Spleen (tissue), 7 donors: Measurements from ENCODE around the gene TMEM186.

Experiments used
- CTCF ChIP-seq, 11 experiments: fragments of 200-600 bp in 7 of 11; fragments of 450-650 bp in 4 of 11; sonication (generic) in 4 of 11; IDR thresholded peaks in 8 of 11; conservative IDR thresholded peaks in 3 of 11; 1 replicate in 7 of 11; 2 replicates in 4 of 11; pipeline versions ENCODE4 v1.4.0 to v1.8.0; 2016 to 2021; ENCODE audit warnings: antibody characterized with exemption in 11 of 11, inconsistent platforms in 4 of 11, mild to moderate bottlenecking in 1 of 11
- POLR2A ChIP-seq, 3 donors: fragments of 450-650 bp; IDR thresholded peaks; one replicate each; pipeline ENCODE4 v1.5.1; 2017; ENCODE audit warnings: antibody characterized with exemption in 3 of 3, mild to moderate bottlenecking in 1 of 3
- POLR2AphosphoS5 ChIP-seq, 3 donors: sonication (generic); formaldehyde crosslinking; IDR thresholded peaks; one replicate each; pipeline ENCODE4 v1.5.1; 2017; ENCODE audit warnings: antibody characterized with exemption in 3 of 3
- donor health status: DM: no; HTN: no; CAD: no; lungs with moderate emphysema.
- donor health status: DM: no; HTN: no; CAD: no.
- donor health status: DM: no; HTN: no; CAD: no.

- TF ChIP-seq CTCF (IDR thresholded peaks at IDR 0.05 in 8 of 11, conservative IDR thresholded peaks at IDR 0.05 in 3 of 11) (no peak), POLR2AphosphoS5 (IDR thresholded peaks at IDR 0.05) (no peak), POLR2A (IDR thresholded peaks at IDR 0.05) (no peak)
Measured at GRCh38 chr16:8764525-8765250, 32.8 kb downstream of the TMEM186 start.
